Measurements from ENCODE around the gene NTN5.
"Not testable (repeated sequence)": the region's sequence is repeated elsewhere in the genome, so short reads cannot be mapped to it uniquely, and the experiment has no call there.

DNA sequence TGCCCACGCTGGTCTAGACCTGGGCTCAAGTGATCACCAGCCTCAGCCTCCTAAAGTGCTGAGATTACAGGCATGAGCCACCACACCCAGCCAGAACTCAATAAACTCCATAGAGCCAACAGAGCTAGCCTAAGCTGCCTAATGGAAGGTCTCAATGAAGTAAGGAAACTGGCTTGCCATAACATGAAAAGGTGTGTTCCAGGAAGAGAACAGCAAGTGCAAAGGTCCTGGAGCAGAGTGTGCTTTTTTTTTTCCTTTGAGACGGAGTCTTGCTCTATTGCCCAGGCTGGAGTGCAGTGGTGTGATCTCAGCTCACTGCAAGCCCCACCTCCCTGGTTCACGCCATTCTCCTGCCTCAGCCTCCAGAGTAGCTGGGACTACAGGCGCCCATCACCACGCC is 15.0 kb downstream of the NTN5 start:
- TF ChIP-seq, protein P1, sequence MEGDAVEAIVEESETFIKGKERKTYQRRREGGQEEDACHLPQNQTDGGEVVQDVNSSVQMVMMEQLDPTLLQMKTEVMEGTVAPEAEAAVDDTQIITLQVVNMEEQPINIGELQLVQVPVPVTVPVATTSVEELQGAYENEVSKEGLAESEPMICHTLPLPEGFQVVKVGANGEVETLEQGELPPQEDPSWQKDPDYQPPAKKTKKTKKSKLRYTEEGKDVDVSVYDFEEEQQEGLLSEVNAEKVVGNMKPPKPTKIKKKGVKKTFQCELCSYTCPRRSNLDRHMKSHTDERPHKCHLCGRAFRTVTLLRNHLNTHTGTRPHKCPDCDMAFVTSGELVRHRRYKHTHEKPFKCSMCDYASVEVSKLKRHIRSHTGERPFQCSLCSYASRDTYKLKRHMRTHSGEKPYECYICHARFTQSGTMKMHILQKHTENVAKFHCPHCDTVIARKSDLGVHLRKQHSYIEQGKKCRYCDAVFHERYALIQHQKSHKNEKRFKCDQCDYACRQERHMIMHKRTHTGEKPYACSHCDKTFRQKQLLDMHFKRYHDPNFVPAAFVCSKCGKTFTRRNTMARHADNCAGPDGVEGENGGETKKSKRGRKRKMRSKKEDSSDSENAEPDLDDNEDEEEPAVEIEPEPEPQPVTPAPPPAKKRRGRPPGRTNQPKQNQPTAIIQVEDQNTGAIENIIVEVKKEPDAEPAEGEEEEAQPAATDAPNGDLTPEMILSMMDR (IDR thresholded peaks at IDR 0.05; ENCODE audit: insufficient read depth, low read depth, low read length): not testable (repeated sequence)
- TF ChIP-seq EZH2 (IDR thresholded peaks at IDR 0.05; ENCODE audit: insufficient read depth, low read length): not testable (repeated sequence)
